WTC11 (cell line): Measurements from ENCODE around the gene KRT32. TPM values are rescaled to one million over a fixed set of nuclear protein-coding genes. Genes with fewer than 3 reads are reported as not detected.

ENCODE experiments used
- ATAC-seq: fragments of 200-7000 bp; cut with Tn5 transposase; 2 replicates; pipeline ENCODE4 v1.10.0; 2021; ENCODE audit warnings: mild to moderate bottlenecking, moderate library complexity
- CTCF ChIA-PET: fragments of 300-600 bp; sonication (Branson Sonifier 250); formaldehyde crosslinking; loops from one replicate; lab custom pipeline; 2021; ENCODE audit warnings: antibody characterized with exemption; lab: Charles Lee
- POLR2A ChIA-PET: fragments of 350-600 bp; sonication (Branson Sonifier 250); formaldehyde crosslinking; loops from one replicate; lab custom pipeline; 2021; ENCODE audit warnings: antibody characterized with exemption; lab: Charles Lee
- DNase-seq: peaks from one replicate; pipeline ENCODE4 v3.0.0; 2021; ENCODE audit warnings: low spot score
- H3K27ac Mint-ChIP-seq: 2 replicates; pipeline ENCODE4 v1.8.0; 2021; ENCODE audit warnings: mixed read lengths
- H3K27me3 Mint-ChIP-seq: 2 replicates; pipeline ENCODE4 v1.8.0; 2021; ENCODE audit warnings: low read depth, mild to moderate bottlenecking, moderate library complexity, mixed read lengths
- H3K36me3 Mint-ChIP-seq: 2 replicates; pipeline ENCODE4 v1.8.0; 2021; ENCODE audit warnings: mixed read lengths
- H3K4me1 Mint-ChIP-seq: 2 replicates; pipeline ENCODE4 v1.8.0; 2022; ENCODE audit warnings: mixed read lengths
- H3K4me3 Mint-ChIP-seq: 2 replicates; pipeline ENCODE4 v1.8.0; 2021; ENCODE audit warnings: mild to moderate bottlenecking, moderate library complexity, mixed read lengths
- H3K9me3 Mint-ChIP-seq: 2 replicates; pipeline ENCODE4 v1.8.0; 2021; ENCODE audit warnings: mixed read lengths
- ATF2 ChIP-seq: sonication (generic); formaldehyde crosslinking; IDR thresholded peaks from 2 replicates; pipeline ENCODE4 v1.8.1; 2022; ENCODE audit warnings: low read depth, missing genetic modification reagents, borderline replicate concordance
- CBFB ChIP-seq: sonication (generic); formaldehyde crosslinking; IDR thresholded peaks from 2 replicates; pipeline ENCODE4 v1.8.1; 2022; ENCODE audit warnings: mild to moderate bottlenecking, low read depth, missing genetic modification reagents
- CTCF ChIP-seq: fragments of 200-600 bp; IDR thresholded peaks from 2 replicates; pipeline ENCODE4 v1.8.0; 2022; ENCODE audit warnings: antibody characterized with exemption
- E2F4 ChIP-seq: sonication (generic); formaldehyde crosslinking; IDR thresholded peaks from 2 replicates; pipeline ENCODE4 v1.8.1; 2022; ENCODE audit warnings: low read depth, mild to moderate bottlenecking, moderate library complexity, missing genetic modification reagents, borderline replicate concordance
- FOXP1 ChIP-seq: sonication (generic); formaldehyde crosslinking; IDR thresholded peaks from 2 replicates; pipeline ENCODE4 v1.8.0; 2022; ENCODE audit warnings: missing genetic modification reagents, mild to moderate bottlenecking, moderate library complexity, borderline replicate concordance
- HMGXB4 ChIP-seq: sonication (generic); formaldehyde crosslinking; IDR thresholded peaks from 2 replicates; pipeline ENCODE4 v1.8.1; 2023; ENCODE audit warnings: mild to moderate bottlenecking, moderate library complexity, missing genetic modification reagents
- MAX ChIP-seq: sonication (generic); formaldehyde crosslinking; IDR thresholded peaks from 2 replicates; pipeline ENCODE4 v1.8.0; 2022; ENCODE audit warnings: mild to moderate bottlenecking, missing genetic modification reagents
- MXD4 ChIP-seq: fragments of 250-450 bp; sonication (Bioruptor Pico); IDR thresholded peaks from 2 replicates; pipeline ENCODE4 v1.8.0; 2021; ENCODE audit warnings: mild to moderate bottlenecking, moderate library complexity, borderline replicate concordance
- NFATC4 ChIP-seq: fragments of 250-450 bp; sonication (Bioruptor Pico); IDR thresholded peaks from 2 replicates; pipeline ENCODE4 v1.9.0; 2021; ENCODE audit warnings: mild to moderate bottlenecking
- NR1H2 ChIP-seq: sonication (generic); formaldehyde crosslinking; IDR thresholded peaks from 2 replicates; pipeline ENCODE4 v1.9.0; 2021; ENCODE audit warnings: mild to moderate bottlenecking, moderate library complexity, missing genetic modification reagents
- NR3C1 ChIP-seq: sonication (generic); formaldehyde crosslinking; conservative IDR thresholded peaks from 2 replicates; pipeline ENCODE4 v1.8.1; 2023; ENCODE audit warnings: low read depth, mild to moderate bottlenecking, missing genetic modification reagents
- RORB ChIP-seq: fragments of 250-450 bp; sonication (Bioruptor Pico); IDR thresholded peaks from 2 replicates; pipeline ENCODE4 v1.9.0; 2021; ENCODE audit warnings: mild to moderate bottlenecking
- SP1 ChIP-seq: sonication (generic); formaldehyde crosslinking; conservative IDR thresholded peaks from 2 replicates; pipeline ENCODE4 v1.8.1; 2022; ENCODE audit warnings: missing genetic modification reagents
- TEAD1 ChIP-seq: sonication (generic); formaldehyde crosslinking; IDR thresholded peaks from 2 replicates; pipeline ENCODE4 v1.8.0; 2022; ENCODE audit warnings: mild to moderate bottlenecking, missing genetic modification reagents
- ZNF138 ChIP-seq: sonication (generic); formaldehyde crosslinking; conservative IDR thresholded peaks from 2 replicates; pipeline ENCODE4 v1.8.1; 2022; ENCODE audit warnings: mild to moderate bottlenecking, moderate library complexity, missing genetic modification reagents
- ZNF219 ChIP-seq: sonication (generic); formaldehyde crosslinking; IDR thresholded peaks from 2 replicates; pipeline ENCODE4 v1.8.0; 2023; ENCODE audit warnings: missing genetic modification reagents, mild to moderate bottlenecking, borderline replicate concordance
- ZNF263 ChIP-seq: sonication (generic); formaldehyde crosslinking; IDR thresholded peaks from 2 replicates; pipeline ENCODE4 v1.8.1; 2022; ENCODE audit warnings: low read depth, mild to moderate bottlenecking, moderate library complexity, missing genetic modification reagents
- ZNF281 ChIP-seq: sonication (generic); formaldehyde crosslinking; IDR thresholded peaks from 2 replicates; pipeline ENCODE4 v1.8.0; 2023; ENCODE audit warnings: mild to moderate bottlenecking, missing genetic modification reagents
- ZNF423 ChIP-seq: fragments of 250-450 bp; sonication (Bioruptor Pico); IDR thresholded peaks from 2 replicates; pipeline ENCODE4 v2.1.2; 2022; ENCODE audit warnings: mild to moderate bottlenecking, moderate library complexity
- ZNF425 ChIP-seq: fragments of 250-450 bp; sonication (Bioruptor Pico); conservative IDR thresholded peaks from 2 replicates; pipeline ENCODE4 v1.9.0; 2021; ENCODE audit warnings: mild to moderate bottlenecking
- ZSCAN18 ChIP-seq: fragments of 250-450 bp; sonication (Bioruptor Pico); IDR thresholded peaks from 2 replicates; pipeline ENCODE4 v2.1.2; 2022; ENCODE audit warnings: mild to moderate bottlenecking, moderate library complexity
- total RNA-seq: library from RNA; stranded (reverse); gene quantifications from 3 replicates; pipeline ENCODE4 v1.2.3, GENCODE V29; 2021

The KRT32 gene
- total RNA-seq, 1 experiment from 2014 or later: not detected

- no peak for TF ChIP-seq E2F4 (CRISPR knock-in tag)
Measured at GRCh38 chr17:41467561-41467960, 375 bp upstream of the KRT32 start (continued).

GRCh38 chr17:41464682-41465081, 2.5 kb downstream of the KRT32 start:
- TF ChIP-seq ZNF281 (CRISPR knock-in tag) (no peak), SP1 (CRISPR knock-in tag) (no peak), TEAD1 (CRISPR knock-in tag) (no peak), NR1H2 (CRISPR knock-in tag) (no peak), MXD4 (CRISPR knock-in tag) (no peak), NR3C1 (no peak), ZNF219 (CRISPR knock-in tag) (no peak), ZSCAN18 (CRISPR knock-in tag) (no peak), ZNF423 (no peak)
- Mint-ChIP-seq H3K27me3 (peaks cover 5% of the 10 kb centered on the region), H3K4me3 (no peak overlapping the region), H3K36me3 (no peaks in the 10 kb centered on the region), H3K27ac (no peak overlapping the region), H3K4me1 (no peaks in the 10 kb centered on the region), H3K9me3 (peaks cover 16% of the 10 kb centered on the region)
- no peak for ATAC-seq
- ChIA-PET CTCF (interaction anchor here (1.3 to 1.6 kb wide), 2 partner anchors 84 to 198 kb away, joined by 4 to 6 read pairs; no protein-coding TSS in a partner anchor), POLR2A (no interaction called here)
- DNase-seq: no peak

GRCh38 chr17:41464173-41464572, 3.0 kb downstream of the KRT32 start:
- ATAC-seq (no peak), DNase-seq (no peak)
- Mint-ChIP-seq H3K9me3 (peaks cover 16% of the 10 kb centered on the region), H3K4me1 (no peaks in the 10 kb centered on the region), H3K4me3 (no peak overlapping the region), H3K27me3 (peaks cover 5% of the 10 kb centered on the region), H3K36me3 (no peaks in the 10 kb centered on the region), H3K27ac (no peak overlapping the region)
- CTCF ChIA-PET: interaction anchor here (1.3 to 1.6 kb wide), 2 partner anchors 85 to 199 kb away, joined by 4 to 6 read pairs; no protein-coding TSS in a partner anchor
- POLR2A ChIA-PET: no interaction called here
- TF ChIP-seq NR1H2 (CRISPR knock-in tag): no peak
- no peak for TF ChIP-seq CTCF
- TF ChIP-seq ZNF263 (CRISPR knock-in tag): no peak
- no peak for TF ChIP-seq HMGXB4
- TF ChIP-seq ZNF138 (CRISPR knock-in tag): no peak
- no peak for TF ChIP-seq CBFB (CRISPR knock-in tag)
- no peak for TF ChIP-seq NFATC4 (CRISPR knock-in tag)
- no peak for TF ChIP-seq MAX (CRISPR knock-in tag)
- TF ChIP-seq ZNF425 (CRISPR knock-in tag): no peak
- TF ChIP-seq ATF2 (CRISPR knock-in tag): no peak
- TF ChIP-seq FOXP1 (CRISPR knock-in tag): no peak
- TF ChIP-seq RORB: no peak
